HUDEP-2 (cell line): ENCODE measurements around the gene NHLH2.

Experiments
- DNase-seq, 76 experiments: peaks; one replicate each; lab custom pipeline; 2025; ENCODE audit not compliant: unreplicated experiment in 76 of 76; lab: John Stamatoyannopoulos, UW

Gene NHLH2

GRCh38 chr1:115838431-115839028 lies 2.4 kb downstream of the NHLH2 start:
- DNase-seq: no peak

- DNase-seq: no peak
Observed at GRCh38 chr1:115837740-115838421, 3.0 kb downstream of the NHLH2 start.

GRCh38 chr1:115837341-115837739 lies 3.6 kb downstream of the NHLH2 start:
- no peak for DNase-seq

- DNase-seq: no peak
Observed at GRCh38 chr1:115833856-115834255, 7.1 kb downstream of the NHLH2 start.

- DNase-seq: no peak
Observed at GRCh38 chr1:115832651-115833050, 8.3 kb downstream of the NHLH2 start.

- DNase-seq: no peak
Observed at GRCh38 chr1:115830963-115831362, 10.0 kb downstream of the NHLH2 start.

GRCh38 chr1:115829947-115830346 lies 11.0 kb downstream of the NHLH2 start:
- DNase-seq: no peak

GRCh38 chr1:115829023-115829674 lies 11.8 kb downstream of the NHLH2 start:
- DNase-seq: no peak

GRCh38 chr1:115828101-115829022 lies 12.6 kb downstream of the NHLH2 start:
- DNase-seq: no peak

- DNase-seq: no peak
Observed at GRCh38 chr1:115827452-115828044, 13.4 kb downstream of the NHLH2 start.

- no peak for DNase-seq
Observed at GRCh38 chr1:115826628-115827027, 14.3 kb downstream of the NHLH2 start.

GRCh38 chr1:115822117-115822516 lies 18.8 kb downstream of the NHLH2 start:
- DNase-seq: no peak

- DNase-seq: no peak
Observed at GRCh38 chr1:115815694-115816093, 25.2 kb downstream of the NHLH2 start.

GRCh38 chr1:115814685-115815398 lies 26.1 kb downstream of the NHLH2 start:
- no peak for DNase-seq

GRCh38 chr1:115813727-115814126 lies 27.2 kb downstream of the NHLH2 start:
- no peak for DNase-seq

GRCh38 chr1:115811140-115811828 lies 29.6 kb downstream of the NHLH2 start:
- DNase-seq: no peak

GRCh38 chr1:115810609-115811008 lies 30.3 kb downstream of the NHLH2 start:
- no peak for DNase-seq

GRCh38 chr1:115809847-115810246 lies 31.1 kb downstream of the NHLH2 start:
- DNase-seq: no peak

GRCh38 chr1:115809076-115809475 lies 31.9 kb downstream of the NHLH2 start:
- DNase-seq: no peak
